GM04504 (cell line): ENCODE measurements around the gene OPA3.
A peak's percentile ranks its signal among the peaks of the same experiment; 100 is the strongest.

Source experiments
- DNase-seq: peaks from one replicate; pipeline ENCODE4 v3.0.0-alpha.2; 2012; ENCODE audit warnings: low read depth

OPA3 gene

DNA sequence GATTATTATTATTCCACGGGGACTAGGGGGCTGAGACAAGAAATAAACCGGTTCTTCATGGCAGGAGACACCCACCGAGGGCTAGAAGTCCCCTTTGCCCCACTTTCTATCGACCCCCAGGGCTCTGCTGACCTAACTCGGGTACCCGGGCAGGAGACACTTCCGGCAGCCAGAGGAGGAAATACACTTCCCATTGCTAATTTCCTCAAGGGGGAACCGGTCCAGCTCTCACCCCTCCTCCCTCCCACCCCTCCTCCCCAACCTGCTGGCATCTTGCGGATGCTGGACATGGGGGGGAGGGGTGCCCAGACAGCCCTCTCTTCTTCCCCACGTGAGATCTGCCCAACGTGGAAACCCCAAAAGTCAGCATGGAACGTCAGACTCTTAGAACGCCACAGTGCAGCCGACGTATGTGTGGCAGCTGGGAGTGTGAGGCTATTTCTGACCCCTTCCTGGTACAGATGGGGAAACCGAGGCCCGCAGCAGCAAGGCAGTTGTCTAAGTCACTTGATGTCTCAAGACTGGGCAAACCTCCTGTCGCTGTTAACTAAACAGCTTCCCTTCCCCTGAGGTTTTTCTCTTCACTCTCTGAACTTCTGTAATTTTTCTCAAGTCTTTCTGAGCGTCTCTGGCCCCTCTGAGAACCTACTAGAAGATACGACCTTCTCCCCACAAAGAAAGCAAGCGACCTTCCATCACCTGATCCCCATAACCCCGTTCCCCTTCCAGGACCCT is 13.8 kb upstream of the OPA3 start:
- DNase-seq: no peak

DNA sequence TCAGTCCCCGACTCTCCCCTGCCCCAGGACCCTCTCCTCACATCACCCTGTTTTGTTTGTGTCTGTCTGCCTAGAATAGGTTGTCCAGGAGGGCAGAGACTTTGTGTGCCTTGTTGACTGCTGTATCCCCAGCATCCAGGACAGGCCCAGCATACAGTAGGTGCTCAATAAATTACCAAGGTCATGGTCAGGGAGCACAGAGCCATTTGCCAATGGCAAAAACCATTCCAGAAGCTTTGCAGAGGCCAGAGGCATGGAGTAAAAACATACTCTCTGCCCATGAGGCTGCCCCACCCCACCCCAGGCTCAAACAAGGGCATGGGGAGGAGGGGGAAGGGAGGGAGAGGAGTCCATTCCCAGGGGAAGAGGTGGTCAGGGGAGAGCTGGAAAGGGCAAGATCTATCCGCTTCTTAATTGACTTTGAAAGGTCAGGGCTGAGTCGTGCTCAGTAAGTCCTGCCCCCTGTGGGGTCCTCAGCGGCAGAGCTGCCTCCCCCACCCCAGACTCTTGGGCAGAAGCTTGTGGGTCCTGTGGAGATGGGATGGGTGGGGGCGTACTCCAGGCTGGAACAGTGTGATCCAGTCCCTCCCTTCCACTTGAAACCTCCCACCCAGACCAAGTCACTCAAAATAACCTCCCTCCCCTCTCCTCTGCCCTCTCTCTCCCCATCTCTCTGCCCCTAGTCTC is 13.0 kb upstream of the OPA3 start:
- no peak for DNase-seq

DNA sequence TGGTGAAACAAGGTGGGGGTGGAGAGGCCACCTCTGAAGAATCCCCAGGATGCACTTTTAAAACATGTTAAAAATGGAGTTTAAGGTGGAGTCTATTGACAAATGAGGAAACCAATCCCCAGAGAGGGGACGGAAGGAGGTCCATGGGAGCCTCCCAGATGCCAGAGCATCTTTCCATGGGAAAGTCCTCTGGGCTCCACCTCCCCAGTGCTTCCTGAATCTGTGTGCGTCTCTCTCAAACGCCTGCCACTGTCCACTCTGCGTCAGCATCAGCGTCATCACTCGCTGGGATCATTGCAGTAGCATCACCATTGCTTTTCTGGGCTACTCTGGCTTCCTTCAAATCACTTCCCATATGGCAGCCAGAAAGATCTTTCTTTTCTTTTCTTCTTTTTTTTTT is 11.2 kb upstream of the OPA3 start:
- no peak for DNase-seq

DNA sequence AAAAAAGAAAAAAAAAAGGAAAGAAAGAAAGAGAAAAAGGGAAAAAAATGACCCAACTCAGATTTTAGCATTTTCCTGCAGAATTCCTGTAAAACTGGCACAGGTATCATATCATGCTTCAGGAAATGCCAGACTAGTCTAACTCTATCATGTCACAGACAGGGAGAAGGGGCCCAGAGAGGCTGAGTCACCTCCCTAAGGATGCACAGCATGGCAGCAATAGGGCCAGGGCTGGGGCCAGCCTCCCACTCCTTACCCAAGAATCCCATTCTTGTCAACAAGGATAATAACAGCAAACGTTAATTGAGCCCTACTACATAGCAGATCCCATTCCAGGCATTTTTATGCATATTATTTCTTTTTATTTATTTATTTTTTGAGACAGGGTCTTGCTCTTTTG is 8.9 kb upstream of the OPA3 start:
- no peak for DNase-seq

DNA sequence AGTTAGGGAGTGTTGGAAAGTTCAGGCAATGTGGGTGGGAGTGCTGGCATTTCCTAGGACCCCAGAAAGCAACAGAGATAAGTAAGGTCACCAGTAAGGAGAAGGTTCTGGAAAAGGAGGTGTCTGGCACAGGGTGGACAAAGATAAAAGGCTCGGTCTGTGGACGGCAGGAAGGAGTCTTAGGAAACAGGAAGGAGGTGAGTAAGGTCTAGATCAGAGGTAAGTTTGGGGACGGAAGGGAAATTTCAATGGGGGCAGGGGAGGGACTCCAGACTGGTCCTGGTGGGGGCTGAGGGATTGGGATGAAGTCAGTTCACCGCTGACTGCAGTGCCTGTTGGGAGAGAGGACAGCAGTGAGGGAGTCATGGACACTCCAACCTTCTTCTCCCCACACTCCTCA is 7.8 kb upstream of the OPA3 start:
- no peak for DNase-seq

DNA sequence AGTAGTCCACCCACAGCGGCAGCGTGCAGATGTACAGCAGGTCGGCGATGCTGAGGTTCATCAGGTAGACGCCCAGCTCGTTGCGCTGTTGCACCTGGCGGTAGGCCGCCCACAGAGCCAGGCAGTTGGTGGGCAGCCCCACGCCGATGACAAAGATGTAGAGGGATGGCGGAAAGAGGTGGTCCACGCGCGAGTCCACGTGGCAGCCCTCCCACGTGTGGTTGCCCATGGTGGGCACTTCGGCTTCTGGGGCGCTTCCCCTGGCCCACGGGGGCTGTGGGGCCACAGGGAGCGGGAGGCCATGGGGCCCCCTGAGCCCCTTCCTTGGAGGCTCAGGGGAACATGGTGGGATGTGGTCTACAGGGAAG is 7.0 kb upstream of the OPA3 start:
- DNase-seq: no peak

DNA sequence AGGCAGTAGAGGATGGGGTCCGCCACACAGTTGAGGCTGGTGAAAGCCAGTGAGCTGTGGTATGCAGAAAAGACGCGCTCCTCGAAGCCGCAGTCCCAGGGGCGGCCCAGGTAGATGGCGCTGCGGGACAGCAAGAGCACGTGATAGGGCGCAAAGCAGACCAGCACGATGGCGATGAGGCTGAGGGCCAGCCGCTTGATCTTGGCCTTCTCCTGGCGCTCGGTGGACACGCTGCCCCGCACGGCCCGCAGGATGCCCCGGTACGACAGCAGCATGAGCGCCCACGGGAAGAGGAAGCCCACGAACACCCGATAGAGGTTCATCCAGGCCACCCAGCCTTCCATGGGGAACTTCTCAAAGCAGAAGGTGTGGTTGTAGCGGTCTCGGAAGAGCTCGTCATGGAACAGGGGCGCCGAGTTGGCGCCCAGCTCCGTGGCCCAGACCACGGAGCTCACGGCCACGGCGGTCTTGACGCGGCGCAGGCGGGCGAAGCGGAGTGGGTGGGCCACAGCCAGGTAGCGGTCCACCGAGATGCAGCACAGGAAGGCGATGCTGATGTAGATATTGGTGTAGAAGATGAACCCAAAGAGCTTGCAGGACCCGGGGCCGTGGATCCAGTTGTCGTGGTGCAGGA is 6.5 kb upstream of the OPA3 start:
- no peak for DNase-seq

- no peak for DNase-seq
Measured at GRCh38 chr19:45590300-45591003, 5.8 kb upstream of the OPA3 start.

- no peak for DNase-seq
Measured at GRCh38 chr19:45589768-45590167, 5.2 kb upstream of the OPA3 start.

GRCh38 chr19:45587873-45588272 is 3.3 kb upstream of the OPA3 start:
- DNase-seq: no peak

GRCh38 chr19:45585158-45585577 is 566 bp upstream of the OPA3 start:
- no peak for DNase-seq

DNA sequence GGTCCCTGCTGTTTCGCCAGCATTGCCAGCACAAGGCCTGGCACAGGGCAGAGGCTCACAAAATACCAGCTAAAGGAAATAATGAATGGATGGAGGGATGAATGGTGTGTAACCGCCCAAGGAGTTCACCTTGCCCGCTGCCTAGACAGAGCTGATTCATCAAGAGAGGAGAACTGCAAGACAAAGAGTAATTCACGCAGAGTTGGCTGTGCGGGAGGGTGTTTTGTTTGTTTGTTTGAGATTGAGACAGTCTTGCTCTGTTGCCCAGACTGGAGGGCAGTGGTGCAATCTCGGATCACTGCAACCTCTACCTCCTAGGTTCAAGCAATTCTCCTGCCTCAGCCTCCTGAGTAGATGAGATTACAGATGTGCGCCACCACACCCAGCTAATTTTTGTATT is 3.0 kb downstream of the OPA3 start:
- no peak for DNase-seq

- no peak for DNase-seq
Measured at GRCh38 chr19:45578861-45579260, 5.7 kb downstream of the OPA3 start.

- peak; percentile 63 for DNase-seq
Measured at GRCh38 chr19:45577111-45577905, 7.3 kb downstream of the OPA3 start.

- DNase-seq: no peak
Measured at GRCh38 chr19:45576682-45577081, 7.9 kb downstream of the OPA3 start.

DNA sequence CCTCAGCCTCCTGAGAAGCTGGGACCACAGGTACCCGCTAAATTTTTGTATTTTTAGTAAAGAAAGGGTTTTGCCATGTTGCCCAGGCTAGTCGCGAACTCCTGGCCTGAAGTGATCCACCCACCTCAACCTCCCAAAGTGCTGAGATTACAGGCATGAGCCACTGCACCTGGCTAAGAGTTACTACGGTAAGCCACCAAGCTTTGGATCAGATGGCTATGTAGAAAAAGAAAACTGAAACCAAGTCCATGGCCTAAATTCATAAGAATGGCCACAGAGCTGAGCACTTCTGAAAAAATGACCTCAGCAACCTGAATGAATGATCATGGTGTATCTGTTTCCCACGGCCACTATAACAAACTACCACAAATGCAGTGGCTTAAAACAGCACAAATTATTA is 9.4 kb downstream of the OPA3 start:
- DNase-seq: no peak

- no peak for DNase-seq
Measured at GRCh38 chr19:45574526-45574925, 10.1 kb downstream of the OPA3 start.

GRCh38 chr19:45571457-45572220 is 13.0 kb downstream of the OPA3 start:
- DNase-seq: no peak

DNA sequence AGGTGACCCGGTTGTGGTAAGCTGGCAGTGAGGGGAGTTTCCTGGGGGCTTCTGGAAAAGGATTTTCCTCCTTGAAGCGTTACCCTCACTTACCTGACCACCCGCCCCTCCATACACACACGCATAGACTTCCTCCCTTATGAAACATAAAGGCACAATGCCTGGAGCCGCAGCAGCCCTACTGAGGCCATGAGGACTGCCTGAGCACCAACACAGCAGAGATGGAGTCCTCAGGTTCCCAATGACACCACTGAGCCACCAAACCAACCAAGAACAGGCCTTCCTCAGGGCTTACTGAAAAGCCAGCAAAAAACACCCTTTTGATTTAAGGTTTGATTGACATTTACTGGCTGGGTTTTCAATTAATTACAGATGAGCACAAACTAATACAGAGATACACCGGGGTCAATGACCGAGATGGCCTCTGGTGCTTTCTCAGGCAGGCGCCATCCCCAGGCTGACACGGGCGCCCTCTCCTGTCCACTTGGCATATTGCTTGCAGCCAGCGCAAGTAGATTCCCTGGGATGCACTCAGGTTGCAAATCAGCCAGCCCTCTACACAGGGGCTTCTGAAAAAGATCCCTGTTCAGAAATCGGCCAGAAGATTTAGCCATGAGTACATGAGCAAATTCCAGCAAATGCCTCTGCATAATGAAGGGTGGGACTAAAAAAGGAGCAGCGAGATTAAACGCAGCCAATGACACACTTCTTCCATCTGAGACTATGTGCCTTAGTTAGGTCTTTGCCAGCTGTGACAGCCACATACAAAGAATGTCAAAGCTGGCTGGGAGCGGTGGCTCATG is 14.8 kb downstream of the OPA3 start:
- no peak for DNase-seq

- no peak for DNase-seq
Measured at GRCh38 chr19:45568732-45569131, 15.9 kb downstream of the OPA3 start.
